AG10803 (cell line): Measurements from ENCODE around the gene KRTAP5-3.

Source experiments
- DNase-seq: peaks from one replicate; pipeline ENCODE4 v3.0.0; 2010; ENCODE audit warnings: low read depth
- H3K4me3 ChIP-seq: 2 replicates; pipeline ENCODE4 v1.5.1; 2011; ENCODE audit warnings: mild to moderate bottlenecking, low read length, control low read depth
- TF ChIP-seq, protein P1 (sequence below): conservative IDR thresholded peaks from 2 replicates; pipeline ENCODE4 v1.5.1; 2011; ENCODE audit warnings: mild to moderate bottlenecking, low read length, control low read depth, inconsistent platforms

KRTAP5-3 gene

DNA sequence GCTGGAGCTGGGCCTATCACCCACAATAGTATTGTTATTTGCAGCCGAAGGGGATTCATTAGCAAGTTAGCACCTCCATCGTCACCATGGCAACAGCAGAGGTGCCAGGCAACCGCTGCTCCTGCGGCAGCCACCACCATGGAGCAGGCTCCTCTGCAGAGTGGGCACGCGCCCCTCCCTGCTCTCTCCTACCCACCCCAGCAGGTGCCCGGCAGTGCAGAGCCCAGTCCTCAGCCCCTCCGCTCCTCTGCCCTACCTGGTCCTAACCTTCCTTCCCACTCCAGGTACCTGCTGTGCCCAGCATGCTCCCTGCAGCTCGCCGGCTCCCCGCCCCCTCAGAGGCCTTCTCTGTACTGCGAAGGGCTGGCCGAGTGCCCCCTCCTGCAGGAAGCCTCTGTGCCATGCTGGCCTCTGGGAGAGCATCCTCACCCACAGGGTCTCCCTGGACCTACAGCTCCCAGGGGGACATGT is 39.8 kb downstream of the KRTAP5-3 start:
- no peak for DNase-seq
- TF ChIP-seq, protein P1, sequence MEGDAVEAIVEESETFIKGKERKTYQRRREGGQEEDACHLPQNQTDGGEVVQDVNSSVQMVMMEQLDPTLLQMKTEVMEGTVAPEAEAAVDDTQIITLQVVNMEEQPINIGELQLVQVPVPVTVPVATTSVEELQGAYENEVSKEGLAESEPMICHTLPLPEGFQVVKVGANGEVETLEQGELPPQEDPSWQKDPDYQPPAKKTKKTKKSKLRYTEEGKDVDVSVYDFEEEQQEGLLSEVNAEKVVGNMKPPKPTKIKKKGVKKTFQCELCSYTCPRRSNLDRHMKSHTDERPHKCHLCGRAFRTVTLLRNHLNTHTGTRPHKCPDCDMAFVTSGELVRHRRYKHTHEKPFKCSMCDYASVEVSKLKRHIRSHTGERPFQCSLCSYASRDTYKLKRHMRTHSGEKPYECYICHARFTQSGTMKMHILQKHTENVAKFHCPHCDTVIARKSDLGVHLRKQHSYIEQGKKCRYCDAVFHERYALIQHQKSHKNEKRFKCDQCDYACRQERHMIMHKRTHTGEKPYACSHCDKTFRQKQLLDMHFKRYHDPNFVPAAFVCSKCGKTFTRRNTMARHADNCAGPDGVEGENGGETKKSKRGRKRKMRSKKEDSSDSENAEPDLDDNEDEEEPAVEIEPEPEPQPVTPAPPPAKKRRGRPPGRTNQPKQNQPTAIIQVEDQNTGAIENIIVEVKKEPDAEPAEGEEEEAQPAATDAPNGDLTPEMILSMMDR, result no peak
- H3K4me3 ChIP-seq, result no peak overlapping the region

DNA sequence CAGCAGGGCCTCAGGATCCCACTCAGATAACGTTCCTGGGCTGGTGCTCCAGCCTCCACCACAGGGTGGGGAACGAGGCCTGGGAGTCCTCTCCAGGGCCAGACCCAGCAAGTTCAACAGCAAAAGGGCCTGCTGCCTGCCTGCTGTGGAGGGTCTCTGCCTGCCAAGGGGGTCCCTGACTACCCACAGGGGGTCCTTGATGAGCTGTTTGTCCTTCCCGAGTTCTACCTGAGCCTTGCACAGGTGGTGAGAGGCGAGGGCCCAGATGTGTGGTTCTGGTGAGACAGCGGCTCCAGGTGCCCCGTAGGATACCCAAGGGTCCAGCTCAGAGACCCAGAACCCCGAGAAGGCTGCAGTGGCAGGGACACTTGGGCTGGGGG is 40.6 kb downstream of the KRTAP5-3 start:
- H3K4me3 ChIP-seq, result no peak overlapping the region
- TF ChIP-seq, protein P1, result no peak
- DNase-seq, result no peak

GRCh38 chr11:1567052-1567720 is 41.1 kb downstream of the KRTAP5-3 start:
- TF ChIP-seq, protein P1, result no peak
- no peak for DNase-seq
- no peak overlapping the region for H3K4me3 ChIP-seq

- TF ChIP-seq, protein P1, result no peak
- DNase-seq, result no peak
- H3K4me3 ChIP-seq, result no peak overlapping the region
Measured at GRCh38 chr11:1566381-1567051, 41.7 kb downstream of the KRTAP5-3 start.

DNA sequence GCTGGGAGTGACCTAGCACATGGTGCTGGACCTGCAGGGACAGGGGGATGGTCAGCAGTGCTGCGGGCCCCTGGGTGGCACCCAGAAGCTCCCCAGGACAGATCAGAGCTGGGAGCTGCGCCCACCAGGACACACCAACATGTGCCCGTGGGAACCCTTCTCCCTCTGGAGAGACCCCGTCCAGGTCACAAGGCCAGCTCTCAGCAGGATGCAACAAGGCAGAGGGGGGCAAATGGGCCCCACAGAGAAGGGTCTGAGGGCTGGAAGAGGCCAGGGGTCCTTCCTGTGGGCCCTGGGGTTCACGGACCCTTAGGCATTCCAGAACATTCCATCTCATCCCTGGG is 42.4 kb downstream of the KRTAP5-3 start:
- DNase-seq, result no peak
- TF ChIP-seq, protein P1, result no peak

GRCh38 chr11:1565173-1565903 is 42.9 kb downstream of the KRTAP5-3 start:
- DNase-seq, result no peak
- H3K4me3 ChIP-seq, result no peak overlapping the region
- TF ChIP-seq, protein P1, result no peak

More for the DNA sequence above, 42.4 kb downstream of the KRTAP5-3 start:
- H3K4me3 ChIP-seq, result no peak overlapping the region
